GM12878 (cell line): ENCODE results near the gene ZNHIT1. TPM values are rescaled to one million over a fixed set of nuclear protein-coding genes. Genes with fewer than 3 reads are reported as not detected.

Experiments used
- CREB1 ChIP-seq: IDR thresholded peaks from 2 replicates; pipeline ENCODE4 v1.6.1; 2012; ENCODE audit warnings: low read depth, mild to moderate bottlenecking, inconsistent platforms
- EGR1 ChIP-seq, 2 experiments: IDR thresholded peaks; 1 replicate in 1 of 2; 2 replicates in 1 of 2; pipeline ENCODE4 v1.6.1; 2011 to 2012; ENCODE audit warnings: low read depth in 2 of 2, low read length in 2 of 2, borderline replicate concordance in 1 of 2, mild to moderate bottlenecking in 1 of 2, moderate library complexity in 1 of 2
- HCFC1 ChIP-seq: fragments of 150-350 bp; IDR thresholded peaks from 2 replicates; pipeline ENCODE4 v1.6.1; 2014; ENCODE audit warnings: low read length
- IRF5 ChIP-seq: fragments of 450-650 bp; IDR thresholded peaks from 2 replicates; pipeline ENCODE4 v1.6.1; 2017; ENCODE audit warnings: borderline replicate concordance
- MEF2A ChIP-seq: IDR thresholded peaks from 2 replicates; pipeline ENCODE4 v1.6.1; 2011; ENCODE audit warnings: low read depth, mild to moderate bottlenecking, low read length, moderate library complexity; ENCODE audit not compliant: insufficient read depth
- RB1 ChIP-seq: fragments of 450-650 bp; formaldehyde crosslinking; IDR thresholded peaks from 2 replicates; pipeline ENCODE4 v1.6.1; 2017; ENCODE audit warnings: mild to moderate bottlenecking, borderline replicate concordance
- RCOR1 ChIP-seq: conservative IDR thresholded peaks from 2 replicates; pipeline ENCODE4 v1.6.1; 2012; ENCODE audit warnings: low read depth, low read length, improper control_type of control experiment
- RELB ChIP-seq: fragments of 450-650 bp; IDR thresholded peaks from 2 replicates; pipeline ENCODE4 v1.6.1; 2017; ENCODE audit warnings: low read depth, mild to moderate bottlenecking, moderate library complexity
- SPI1 ChIP-seq: IDR thresholded peaks from 2 replicates; pipeline ENCODE4 v1.6.1; 2011; ENCODE audit warnings: low read depth, mild to moderate bottlenecking, low read length, moderate library complexity, borderline replicate concordance; ENCODE audit not compliant: insufficient read depth
- TARDBP ChIP-seq: IDR thresholded peaks from 2 replicates; pipeline ENCODE4 v1.6.1; 2016; ENCODE audit warnings: borderline replicate concordance
- USF1 ChIP-seq: IDR thresholded peaks from 2 replicates; pipeline ENCODE4 v1.6.1; 2011; ENCODE audit warnings: borderline replicate concordance, low read depth, mild to moderate bottlenecking, moderate library complexity, mixed read lengths, low read length; ENCODE audit not compliant: insufficient read depth; ENCODE audit errors: extremely low read length
- ZSCAN29 ChIP-seq: fragments of 450-650 bp; IDR thresholded peaks from 2 replicates; pipeline ENCODE4 v1.6.1; 2017; ENCODE audit warnings: mild to moderate bottlenecking, moderate library complexity
- polyA plus RNA-seq, 11 experiments: library from polyadenylated mRNA; depleted of rRNA in 4 of 11; unstranded in 6 of 11; stranded (reverse) in 5 of 11; fragments of >200 nt; fragmentation: Nextera tagmentation in 4 of 11; fragmentation: Illumina TruSeq in 1 of 11; extraction: Ambion mirVana in 4 of 11; extraction: Trizol in 1 of 11; gene quantifications; 1 replicate in 1 of 11; 2 replicates in 10 of 11; pipeline versions ENCODE4 v1.2.1 to v1.2.3, GENCODE V29; 2011 to 2016; ENCODE audit warnings: inconsistent platforms in 2 of 11, missing spikeins in 2 of 11, low read depth in 1 of 11
- total RNA-seq, 4 experiments: library from RNA; depleted of rRNA in 3 of 4; stranded (reverse); fragments of >200 nt in 3 of 4; fragmentation: Illumina TruSeq in 1 of 4; extraction: Trizol in 1 of 4; gene quantifications; 2 replicates each; pipeline versions ENCODE4 v1.2.1 to v1.2.3, GENCODE V29; 2013 to 2021
- TF ChIP-seq, protein P1 (sequence below): fragments of 450-650 bp; IDR thresholded peaks from 2 replicates; pipeline ENCODE4 v1.6.1; 2017; ENCODE audit warnings: mild to moderate bottlenecking, moderate library complexity
- TF ChIP-seq, protein P2 (sequence below): IDR thresholded peaks from 2 replicates; pipeline ENCODE4 v1.6.1; 2011; ENCODE audit warnings: low read depth, mild to moderate bottlenecking, low read length, moderate library complexity, borderline replicate concordance; ENCODE audit errors: extremely low read depth

ZNHIT1 gene
- total and polyA plus RNA-seq, 10 of the 15 experiments (the other 5 are each of a cell fraction or from before 2014, with no cell fraction given): 3.8 to 79.2 (median 44.5) TPM

DNA sequence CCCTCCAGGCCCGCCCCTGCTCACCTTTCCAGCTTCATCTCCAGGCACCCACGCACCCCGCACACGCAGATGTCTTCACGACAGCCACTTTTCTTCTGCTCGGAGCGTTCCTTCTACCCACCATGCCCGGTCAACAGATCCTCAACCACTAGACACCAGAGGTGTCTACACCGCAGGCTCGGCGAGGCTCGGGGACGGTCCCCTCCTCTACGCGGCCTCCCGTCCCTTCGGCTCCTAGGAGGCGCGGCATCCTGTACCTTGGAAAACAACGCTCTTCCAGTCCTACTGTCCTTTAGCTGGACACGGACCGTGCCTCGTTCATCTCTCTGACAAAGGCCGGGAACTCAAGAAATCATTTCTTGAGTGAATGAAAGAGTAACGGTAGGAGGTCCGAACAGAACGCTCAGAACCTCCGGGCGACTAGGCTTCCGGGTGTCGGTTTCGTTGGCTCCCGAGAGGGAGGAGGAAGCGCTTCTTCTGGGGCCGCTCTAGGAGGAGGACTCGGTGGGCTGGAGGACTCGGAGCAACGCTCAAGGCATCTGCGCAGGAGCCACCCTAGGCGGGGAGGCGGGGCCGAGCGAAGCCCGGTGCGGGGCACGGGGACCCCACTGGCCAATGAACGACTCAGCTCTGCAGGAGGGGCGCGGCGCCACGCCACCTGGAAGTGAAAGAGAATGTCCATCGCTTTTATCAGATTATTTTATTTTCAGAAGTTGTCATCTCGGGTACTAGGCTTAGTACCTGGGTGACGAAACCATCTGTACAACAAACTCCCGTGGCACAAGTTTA, 34.1 kb downstream of the ZNHIT1 start (continued):
- TF ChIP-seq CREB1: peak; percentile 28; the same call in 1 of the 2 replicates
- peak; percentile 67 for TF ChIP-seq HCFC1
- TF ChIP-seq RELB: peak; percentile 73; the same call in 1 of the 2 replicates
- 0 out of 2 replicates have a peak, but pooled peaks have one; percentile 18 for TF ChIP-seq ZSCAN29
- TF ChIP-seq, protein P1, sequence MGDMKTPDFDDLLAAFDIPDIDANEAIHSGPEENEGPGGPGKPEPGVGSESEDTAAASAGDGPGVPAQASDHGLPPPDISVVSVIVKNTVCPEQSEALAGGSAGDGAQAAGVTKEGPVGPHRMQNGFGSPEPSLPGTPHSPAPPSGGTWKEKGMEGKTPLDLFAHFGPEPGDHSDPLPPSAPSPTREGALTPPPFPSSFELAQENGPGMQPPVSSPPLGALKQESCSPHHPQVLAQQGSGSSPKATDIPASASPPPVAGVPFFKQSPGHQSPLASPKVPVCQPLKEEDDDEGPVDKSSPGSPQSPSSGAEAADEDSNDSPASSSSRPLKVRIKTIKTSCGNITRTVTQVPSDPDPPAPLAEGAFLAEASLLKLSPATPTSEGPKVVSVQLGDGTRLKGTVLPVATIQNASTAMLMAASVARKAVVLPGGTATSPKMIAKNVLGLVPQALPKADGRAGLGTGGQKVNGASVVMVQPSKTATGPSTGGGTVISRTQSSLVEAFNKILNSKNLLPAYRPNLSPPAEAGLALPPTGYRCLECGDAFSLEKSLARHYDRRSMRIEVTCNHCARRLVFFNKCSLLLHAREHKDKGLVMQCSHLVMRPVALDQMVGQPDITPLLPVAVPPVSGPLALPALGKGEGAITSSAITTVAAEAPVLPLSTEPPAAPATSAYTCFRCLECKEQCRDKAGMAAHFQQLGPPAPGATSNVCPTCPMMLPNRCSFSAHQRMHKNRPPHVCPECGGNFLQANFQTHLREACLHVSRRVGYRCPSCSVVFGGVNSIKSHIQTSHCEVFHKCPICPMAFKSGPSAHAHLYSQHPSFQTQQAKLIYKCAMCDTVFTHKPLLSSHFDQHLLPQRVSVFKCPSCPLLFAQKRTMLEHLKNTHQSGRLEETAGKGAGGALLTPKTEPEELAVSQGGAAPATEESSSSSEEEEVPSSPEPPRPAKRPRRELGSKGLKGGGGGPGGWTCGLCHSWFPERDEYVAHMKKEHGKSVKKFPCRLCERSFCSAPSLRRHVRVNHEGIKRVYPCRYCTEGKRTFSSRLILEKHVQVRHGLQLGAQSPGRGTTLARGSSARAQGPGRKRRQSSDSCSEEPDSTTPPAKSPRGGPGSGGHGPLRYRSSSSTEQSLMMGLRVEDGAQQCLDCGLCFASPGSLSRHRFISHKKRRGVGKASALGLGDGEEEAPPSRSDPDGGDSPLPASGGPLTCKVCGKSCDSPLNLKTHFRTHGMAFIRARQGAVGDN: no peak; the same call in 1 of the 2 replicates
- peak; percentile 66; the same call in 1 of the 2 replicates for TF ChIP-seq RB1
- TF ChIP-seq SPI1: peak; percentile 54; the same call in 1 of the 2 replicates
- no peak; the same call in 1 of the 2 replicates for TF ChIP-seq RCOR1
- TF ChIP-seq USF1: peak; percentile 89
- TF ChIP-seq TARDBP: no peak
- no peak for TF ChIP-seq MEF2A
- peak in 1 of 2 experiments; percentile 73; a peak in 2 of 3 replicates for TF ChIP-seq EGR1 (IDR thresholded peaks at IDR 0.05; ENCODE audit: borderline replicate concordance in 1 of 2, low read depth in 2 of 2, low read length in 2 of 2)
- TF ChIP-seq, protein P2, sequence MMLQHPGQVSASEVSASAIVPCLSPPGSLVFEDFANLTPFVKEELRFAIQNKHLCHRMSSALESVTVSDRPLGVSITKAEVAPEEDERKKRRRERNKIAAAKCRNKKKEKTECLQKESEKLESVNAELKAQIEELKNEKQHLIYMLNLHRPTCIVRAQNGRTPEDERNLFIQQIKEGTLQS: peak; percentile 48; the same call in 1 of the 2 replicates
- TF ChIP-seq IRF5: no peak
